HG03025 (cell line): ENCODE measurements around the gene IL1R1.
"Not testable (repeated sequence)": the region's sequence is repeated elsewhere in the genome, so short reads cannot be mapped to it uniquely, and the experiment has no call there.

ENCODE experiments used
- ATAC-seq: cut with Tn5 transposase; IDR thresholded peaks from one replicate; pipeline ENCODE4 v1.9.1; 2021; ENCODE audit warnings: mild to moderate bottlenecking, moderate library complexity; ENCODE audit not compliant: unreplicated experiment, low FRiP score

The IL1R1 gene, protein sequence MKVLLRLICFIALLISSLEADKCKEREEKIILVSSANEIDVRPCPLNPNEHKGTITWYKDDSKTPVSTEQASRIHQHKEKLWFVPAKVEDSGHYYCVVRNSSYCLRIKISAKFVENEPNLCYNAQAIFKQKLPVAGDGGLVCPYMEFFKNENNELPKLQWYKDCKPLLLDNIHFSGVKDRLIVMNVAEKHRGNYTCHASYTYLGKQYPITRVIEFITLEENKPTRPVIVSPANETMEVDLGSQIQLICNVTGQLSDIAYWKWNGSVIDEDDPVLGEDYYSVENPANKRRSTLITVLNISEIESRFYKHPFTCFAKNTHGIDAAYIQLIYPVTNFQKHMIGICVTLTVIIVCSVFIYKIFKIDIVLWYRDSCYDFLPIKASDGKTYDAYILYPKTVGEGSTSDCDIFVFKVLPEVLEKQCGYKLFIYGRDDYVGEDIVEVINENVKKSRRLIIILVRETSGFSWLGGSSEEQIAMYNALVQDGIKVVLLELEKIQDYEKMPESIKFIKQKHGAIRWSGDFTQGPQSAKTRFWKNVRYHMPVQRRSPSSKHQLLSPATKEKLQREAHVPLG

DNA sequence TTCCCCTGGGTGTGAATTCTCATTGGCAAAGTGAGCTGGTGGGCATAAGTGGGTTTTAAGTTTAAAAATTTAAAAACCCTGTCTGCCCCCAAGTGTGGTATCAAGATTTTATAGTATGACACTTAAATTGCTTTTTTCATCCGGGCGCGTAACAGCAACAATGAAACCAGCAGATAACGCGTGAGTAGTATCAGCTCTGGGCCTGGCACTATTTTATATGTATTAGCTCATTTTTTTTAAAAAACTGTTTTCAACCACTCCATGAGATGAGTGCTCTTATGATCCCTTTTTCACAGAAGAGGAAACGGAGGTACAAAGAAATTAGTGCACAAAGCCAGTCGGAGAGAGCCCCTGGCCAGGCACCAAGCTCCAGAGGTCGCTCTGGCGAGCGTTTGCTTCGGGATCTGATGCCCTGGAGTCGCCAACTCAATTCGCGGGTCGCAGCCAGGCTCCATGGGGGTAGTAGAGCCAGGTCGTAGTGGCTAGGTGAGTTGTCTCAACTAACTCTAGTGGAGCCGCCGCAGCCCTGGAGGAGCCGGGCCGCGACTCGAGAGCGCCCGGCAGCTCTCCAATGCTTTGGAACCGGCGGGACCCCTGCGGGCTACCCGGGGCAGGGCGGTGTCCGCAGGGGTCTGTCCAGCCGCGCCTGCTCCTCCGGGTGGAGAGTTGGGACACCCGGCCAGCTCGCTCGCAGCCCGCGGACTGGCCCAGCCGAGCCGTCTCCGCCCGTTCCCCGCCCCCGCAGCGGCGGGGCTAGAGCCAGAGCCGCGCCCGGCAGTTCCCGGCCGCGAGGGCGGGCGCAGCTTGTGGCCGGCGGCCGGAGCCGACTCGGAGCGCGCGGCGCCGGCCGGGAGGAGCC, at the start of gene IL1R1:
TSS of gene IL1R1 (plus strand) at position 777 of the 859 bp plus-strand sequence. CDS start 14,979 bp downstream, outside the sequence.
- ATAC-seq: no peak

DNA sequence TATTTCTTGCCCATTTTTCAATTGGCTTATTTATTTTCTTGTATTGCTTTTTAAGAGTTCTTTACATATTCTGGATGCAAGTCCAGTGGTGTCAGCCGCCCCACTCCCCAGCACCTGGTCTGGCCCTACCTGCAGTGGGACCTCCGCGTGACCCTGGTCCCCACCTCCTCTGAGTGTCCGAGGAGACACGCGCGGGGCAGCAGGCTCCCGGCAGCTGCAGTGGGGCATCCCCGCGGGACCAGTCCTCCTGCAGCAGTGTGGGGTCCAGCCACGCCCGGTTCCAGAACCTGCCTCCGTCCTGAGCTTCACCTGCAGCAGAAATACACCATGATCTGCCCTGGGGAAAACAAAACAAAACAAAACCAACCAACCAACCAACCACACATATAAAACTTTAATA, 48.9 kb upstream of the IL1R1 start:
- no peak for ATAC-seq

DNA sequence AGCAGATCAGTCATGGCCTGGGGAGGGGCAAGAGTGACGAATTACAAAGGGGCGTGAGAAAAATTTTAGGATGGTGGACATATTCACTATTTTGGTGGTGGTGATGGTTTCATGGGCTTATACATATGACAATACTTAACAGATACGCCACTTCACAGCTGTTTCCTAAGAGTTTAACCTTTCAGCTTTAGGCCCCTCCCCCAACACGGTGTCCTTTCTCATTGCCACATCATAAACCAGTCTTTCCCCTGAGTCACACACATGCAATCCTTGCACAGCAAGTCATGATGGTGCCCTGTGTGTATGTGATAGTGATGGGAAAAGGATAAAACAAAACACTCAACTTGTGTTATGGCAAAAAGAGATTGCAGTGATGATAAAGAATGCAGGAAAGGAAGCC, 47.6 kb upstream of the IL1R1 start:
- no peak for ATAC-seq

DNA sequence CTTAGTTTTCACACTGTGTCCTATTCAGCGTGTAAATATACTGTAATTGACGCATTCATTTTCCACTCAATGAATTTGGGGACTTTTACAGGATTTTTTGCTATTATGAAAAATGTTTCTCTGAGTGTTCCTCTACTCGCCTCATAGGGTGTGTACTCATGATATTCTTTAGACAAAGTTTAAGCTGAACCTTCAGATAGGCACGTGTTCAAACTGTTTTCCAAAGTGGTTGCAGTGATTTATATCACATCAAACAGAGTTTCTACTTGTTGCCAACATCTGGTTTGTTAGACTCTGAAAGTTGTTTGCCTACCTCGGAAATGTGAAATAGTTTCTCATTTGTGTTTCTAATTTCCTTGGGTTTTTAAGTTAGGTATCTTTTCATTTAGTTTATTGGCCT, 46.4 kb upstream of the IL1R1 start:
- ATAC-seq: no peak

DNA sequence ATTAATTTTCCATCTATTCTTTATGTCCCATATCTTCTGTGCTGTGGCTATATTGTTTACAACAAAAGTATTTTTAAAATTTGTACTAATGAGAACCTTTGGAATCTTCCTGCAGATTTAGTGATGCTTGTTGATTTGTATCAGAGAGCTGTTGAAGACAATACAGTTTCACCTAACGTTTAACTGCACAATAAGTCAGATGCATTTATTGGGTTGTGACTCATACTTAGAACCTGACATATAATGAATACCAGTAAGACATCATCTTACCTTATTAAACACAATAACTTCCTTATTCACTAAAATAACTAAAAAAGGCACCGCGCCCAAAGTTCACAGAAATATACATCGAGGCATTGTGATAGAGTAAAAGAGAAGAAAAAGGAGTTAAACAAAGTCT, 43.8 kb upstream of the IL1R1 start:
- no peak for ATAC-seq

DNA sequence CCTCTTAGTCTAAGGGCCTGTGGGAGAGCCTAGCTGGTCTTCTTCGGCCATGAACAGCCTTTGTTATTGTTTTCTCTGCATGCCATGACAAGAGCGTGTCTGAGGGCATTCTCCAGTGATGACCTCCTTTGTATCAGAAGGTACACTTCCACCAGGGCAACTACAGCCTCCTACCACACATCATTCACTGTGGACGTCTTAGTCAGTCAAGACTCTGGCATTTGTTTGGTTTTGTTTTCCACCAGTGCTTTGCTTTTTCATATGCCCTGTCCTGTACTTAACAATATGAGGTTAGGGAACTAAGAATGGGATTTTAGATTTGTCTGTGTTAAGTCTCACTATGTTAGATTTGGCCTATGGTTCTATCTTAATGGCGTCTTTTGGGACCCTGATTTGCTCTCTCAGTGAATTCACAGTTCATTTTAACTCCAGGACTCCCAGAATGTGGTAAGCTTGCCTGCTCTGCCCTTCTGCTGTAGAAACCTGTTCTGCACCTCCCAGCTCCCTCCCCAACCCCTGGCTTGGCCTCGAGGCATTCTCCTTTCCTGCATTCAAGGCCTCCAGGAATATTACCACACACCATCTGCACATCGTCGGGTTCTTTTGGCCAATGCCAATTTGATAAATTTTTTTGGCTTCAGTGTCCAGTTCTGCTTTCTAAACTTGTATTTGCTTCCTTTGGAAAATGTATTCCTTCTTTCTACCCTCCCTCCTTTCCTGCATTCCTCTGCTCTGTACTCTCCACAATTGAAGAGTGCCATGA, 42.8 kb upstream of the IL1R1 start:
- ATAC-seq: no peak

DNA sequence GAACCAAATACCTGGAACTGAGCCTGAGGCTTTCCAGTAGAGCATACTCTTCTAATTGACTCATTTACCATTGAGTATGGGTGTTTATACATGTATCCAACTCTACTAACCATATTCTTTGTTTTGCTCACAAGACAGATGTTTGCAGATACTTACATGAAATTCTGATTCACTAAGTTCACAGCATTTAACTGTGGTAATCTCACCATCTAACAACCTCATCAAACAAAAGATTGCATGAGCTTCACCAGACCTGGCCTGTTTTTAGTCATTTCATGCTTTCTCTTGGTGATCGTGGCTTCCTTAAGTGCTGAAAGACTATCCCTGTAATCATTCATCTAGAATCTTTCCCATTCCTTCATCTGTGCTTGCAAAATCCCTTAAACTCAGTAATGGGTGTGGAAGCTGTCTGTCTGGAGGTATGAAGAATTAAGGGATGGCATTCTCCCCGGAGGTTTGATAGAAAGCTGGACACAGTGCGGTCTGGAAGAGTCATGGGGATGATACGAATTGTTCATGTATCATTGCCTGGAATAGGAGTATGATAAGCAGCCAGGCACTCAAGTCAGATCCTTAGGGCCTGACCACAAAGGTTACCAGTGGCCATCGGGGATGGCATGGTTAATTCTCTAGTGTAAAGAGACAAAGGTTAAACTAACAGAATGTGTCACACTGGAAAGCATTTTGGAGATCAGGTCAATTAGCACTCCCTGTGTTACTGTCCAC, 42.0 kb upstream of the IL1R1 start:
- no peak for ATAC-seq

DNA sequence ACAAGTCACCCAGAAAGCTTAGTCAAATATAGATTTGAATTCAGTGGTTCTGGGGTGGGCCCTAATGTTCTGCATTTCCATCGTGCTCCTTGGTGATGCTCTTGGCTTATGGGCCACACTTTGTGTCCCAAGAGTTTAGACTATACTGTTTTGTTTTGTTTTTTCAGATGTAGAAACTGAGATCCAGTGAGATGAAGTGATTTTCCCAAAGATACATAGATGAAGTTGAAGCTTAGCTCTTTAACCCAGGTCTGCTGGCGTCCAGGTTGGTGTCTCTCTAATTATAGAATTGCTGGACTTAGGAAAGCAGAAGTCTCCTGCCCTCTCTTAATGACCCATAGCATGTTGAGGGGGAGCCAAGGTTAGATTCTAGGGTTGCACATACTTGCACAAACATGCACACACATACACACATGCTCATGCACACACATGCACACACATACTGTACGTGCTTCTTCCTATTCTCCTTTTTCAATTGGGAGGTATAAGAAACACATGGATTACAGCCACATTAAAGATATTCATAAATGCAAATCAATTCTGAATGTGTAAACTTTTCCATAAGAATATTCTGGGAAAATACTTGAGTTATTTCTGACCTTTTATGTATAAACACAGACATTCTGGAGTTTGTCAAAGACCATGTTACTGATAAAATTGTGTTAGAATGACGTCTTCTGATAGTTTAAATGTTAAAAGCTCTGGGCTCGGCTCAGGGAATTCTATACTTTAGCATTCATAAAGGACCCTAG, 41.3 kb upstream of the IL1R1 start:
- ATAC-seq: no peak

DNA sequence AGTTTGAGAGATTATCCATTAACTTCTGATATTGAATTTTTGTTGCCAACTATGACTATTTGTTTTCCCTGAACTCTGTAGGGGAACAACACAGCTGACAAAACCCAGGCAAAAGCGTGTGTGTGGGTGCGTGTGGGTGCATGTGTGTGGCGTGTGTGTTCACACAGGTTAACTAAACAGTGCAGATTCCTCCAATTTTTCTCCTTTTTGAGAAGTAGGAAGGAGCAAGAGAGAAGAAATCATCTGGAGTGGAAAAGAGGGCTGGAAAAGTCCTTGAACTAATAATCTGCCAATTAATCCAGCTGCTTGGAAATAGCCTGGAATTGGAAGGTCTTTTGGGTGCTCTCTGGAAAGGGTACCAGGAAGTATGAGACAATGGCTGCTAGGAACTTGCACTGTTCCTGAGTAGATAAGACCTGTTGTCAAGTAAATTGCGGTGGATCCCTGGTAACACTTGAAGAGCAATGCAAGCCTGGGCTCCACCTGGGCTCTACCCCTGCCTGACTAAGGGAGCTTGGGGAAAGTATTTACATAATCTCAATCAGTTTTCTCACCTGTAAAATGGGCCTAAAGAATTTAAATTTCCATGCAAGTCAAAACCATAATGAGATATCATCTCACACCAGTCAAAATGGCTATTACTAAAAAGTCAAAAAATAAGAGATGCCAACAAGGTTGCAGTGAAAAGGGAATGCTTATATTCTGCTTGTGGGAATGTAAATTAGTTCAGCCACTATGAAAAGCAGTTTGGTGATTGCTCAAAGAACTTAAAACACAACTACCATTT, 40.5 kb upstream of the IL1R1 start:
- no peak for ATAC-seq

DNA sequence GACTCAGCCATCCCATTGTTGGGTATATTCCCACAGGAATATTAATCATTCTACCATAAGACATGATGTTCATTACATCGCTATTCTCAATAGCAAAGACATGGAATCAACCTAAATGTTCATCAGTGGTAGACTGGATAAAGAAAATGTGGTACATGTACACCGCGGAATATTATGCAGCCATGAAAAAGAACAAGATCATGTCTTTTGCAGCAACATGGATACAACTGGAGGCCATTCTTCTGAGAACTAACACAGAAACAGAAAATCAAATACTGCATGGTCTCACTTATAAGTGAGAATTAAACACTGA, 40.0 kb upstream of the IL1R1 start:
- ATAC-seq: not testable (repeated sequence)

DNA sequence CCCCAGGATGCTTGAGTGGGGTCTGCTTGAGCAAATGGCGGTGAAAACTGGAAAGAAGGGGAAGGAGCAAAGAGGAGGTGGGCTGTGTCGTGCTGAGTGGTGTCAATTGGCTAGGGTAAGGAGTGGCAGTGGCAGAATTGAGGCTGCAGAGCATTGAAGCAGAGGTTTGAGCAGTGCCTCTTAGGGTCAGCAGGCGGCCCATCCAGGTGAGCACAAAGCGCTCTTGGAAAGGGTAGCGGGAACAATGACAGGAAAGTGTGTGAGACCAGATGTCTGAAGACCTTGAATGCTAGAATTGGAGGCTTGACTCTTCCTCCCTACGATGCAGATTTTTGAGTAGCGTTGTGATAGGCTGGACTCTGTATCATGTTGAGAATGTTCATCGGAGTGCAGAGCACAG, 39.3 kb upstream of the IL1R1 start:
- ATAC-seq: no peak

DNA sequence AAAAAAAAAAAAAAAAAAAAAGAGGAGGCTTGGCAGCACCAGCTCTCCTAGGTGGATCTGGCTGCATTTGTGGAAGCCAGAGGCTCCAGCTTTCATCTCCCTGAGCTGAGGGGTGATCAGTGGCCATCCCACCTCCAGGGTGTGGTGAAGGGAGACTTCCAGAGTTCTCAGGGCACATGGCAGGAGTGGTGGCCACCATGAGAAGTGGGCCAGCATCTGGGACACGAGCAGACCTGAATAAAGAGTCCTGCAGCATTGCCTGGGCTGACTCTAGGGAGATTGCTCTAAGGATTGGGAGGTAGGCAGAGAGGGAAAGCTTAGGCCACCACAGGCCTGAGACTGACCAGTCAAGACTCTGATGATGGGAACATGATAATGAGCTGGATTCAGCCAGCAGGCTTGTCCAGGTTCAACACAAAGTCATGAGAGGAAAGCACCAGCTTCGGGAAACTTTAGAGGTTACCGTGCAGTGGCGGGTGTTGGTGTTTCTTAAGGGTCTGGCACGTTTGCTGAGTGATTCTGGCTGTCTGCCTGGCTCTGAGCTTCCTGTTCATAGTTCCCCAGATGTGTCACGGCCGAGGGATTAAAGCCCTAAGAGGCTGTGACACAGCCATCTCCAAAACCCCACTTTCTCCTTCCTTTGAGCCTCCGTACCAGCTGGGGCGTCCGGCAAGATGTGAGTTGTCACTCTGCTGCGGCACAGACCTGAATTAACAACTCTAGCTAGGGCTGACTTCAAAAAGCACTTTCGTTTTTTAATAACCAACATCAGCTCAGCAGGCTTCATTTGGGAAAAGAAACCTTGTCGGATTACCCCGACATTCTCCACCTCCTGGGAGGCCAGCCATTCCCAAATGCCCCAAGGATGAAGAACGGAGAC, 38.3 kb upstream of the IL1R1 start:
- ATAC-seq: peak; percentile 68

DNA sequence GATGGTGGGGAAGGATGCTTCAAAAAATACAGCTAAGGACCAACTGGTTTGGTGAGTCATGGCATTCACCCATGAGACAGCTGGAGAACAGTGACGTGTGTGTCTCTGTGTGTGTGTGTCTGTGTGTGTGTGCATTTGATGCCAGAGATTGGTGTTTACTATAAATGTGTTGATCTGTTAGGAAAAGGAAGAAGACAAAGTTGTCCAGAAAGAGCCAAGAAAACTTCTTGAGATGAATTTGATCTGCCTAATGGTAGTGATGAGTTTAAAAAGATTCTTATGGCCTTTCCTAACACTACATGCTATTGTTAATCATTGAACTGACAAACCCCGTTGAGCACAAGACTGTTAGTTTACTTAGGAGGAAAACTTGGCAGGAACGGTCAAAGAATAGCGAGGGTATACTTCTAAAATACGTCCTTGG, 36.4 kb upstream of the IL1R1 start:
- no peak for ATAC-seq

DNA sequence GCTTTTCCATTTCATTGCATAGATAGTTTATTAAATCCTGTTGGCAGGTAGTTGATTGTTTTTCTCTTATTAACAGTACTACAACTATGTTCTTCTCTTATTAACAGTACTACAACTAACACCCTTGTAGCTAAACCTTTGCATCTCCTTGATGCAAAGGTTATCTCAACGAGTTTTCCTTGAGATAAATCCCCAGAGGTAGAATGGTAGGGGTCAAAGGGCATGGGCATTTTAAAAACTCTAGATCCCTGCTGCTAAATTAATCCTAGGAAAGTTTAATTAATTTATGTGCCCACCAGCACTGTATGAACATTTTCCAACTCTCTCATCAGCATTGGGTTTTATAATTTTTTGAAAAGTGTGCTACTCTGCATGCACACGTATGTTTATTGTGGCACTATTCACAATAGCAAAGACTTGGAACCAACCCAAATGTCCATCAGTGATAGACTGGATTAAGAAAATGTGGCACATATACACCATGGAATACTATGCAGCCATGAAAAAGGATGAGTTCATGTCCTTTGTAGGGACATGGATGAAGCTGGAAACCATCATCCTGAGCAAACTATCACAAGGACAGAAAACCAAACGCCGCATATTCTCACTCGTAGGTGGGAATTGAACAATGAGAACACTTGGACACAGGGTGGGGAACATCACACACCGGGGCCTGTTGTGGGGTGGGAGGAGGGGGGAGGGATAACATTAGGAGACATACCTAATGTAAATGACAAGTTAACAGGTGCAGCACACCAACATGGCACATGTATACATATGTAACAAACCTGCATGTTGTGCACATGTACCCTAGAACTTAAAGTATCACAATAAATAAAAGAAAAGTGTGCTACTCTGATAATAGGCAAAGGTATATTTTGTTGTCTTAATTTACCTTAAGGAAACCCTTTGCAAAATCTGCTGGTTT, 35.5 kb upstream of the IL1R1 start:
- ATAC-seq: not testable (repeated sequence)

DNA sequence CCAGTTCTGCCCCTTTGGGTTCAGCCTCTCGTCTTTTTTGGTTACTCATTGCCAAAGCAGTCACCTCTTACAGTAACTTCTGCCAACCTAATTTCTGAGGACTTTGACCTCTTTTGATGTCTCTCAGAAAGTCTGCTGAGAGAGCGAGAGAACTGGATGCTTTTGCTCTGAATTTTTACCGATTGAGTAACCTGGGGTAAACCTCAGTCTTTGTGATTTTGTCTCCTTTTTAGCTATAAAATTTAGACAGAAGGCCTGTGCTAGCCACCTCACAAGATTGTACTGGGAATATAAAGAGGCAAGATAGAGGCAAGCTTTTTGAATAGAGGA, 34.8 kb upstream of the IL1R1 start:
- ATAC-seq: no peak

DNA sequence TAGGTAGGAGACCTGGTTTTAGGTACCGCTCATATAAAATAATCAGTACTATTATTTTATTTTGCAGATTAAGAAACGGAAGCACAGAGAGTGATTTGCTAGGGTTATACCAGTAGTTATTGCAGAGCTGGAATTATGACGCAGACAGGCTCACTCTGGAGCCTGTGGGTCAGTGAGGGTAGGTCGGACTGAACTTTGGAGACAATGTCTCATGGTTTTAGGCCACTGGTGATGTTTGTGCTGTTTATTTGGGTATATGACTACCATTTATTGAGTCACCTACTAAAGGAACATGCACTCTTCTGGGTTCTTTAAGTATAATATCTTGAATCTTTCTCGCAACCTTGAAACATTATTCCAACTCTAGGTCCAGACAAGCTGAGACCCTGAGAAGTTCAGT, 33.5 kb upstream of the IL1R1 start:
- ATAC-seq: no peak

DNA sequence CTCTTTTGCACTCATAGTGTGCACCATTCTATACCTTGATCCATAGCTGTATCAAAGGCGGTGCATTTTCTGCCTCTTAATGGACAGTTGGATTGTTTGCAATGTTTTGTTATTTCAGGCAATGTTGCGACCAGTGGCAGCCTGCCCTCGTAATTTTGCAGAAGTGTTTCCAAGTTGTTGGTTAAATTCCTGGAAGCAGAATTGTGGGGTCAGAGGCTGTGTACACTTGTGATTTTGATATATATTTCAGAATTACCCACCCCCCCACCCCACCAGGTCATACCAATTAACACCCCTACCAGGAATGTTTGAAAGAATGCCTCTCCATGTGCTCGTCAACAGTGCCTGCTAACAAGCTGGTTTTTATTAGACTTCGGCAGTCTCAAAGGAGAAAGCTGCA, 32.4 kb upstream of the IL1R1 start:
- no peak for ATAC-seq
